SHP77 treated with DMSO at 0.1 percent for 48 hours (cell line): ENCODE results near the gene TREML2.

Experiments used
- DNase-seq: peaks from one replicate; lab custom pipeline; 2025; lab: John Stamatoyannopoulos, UW

The TREML2 gene

DNA sequence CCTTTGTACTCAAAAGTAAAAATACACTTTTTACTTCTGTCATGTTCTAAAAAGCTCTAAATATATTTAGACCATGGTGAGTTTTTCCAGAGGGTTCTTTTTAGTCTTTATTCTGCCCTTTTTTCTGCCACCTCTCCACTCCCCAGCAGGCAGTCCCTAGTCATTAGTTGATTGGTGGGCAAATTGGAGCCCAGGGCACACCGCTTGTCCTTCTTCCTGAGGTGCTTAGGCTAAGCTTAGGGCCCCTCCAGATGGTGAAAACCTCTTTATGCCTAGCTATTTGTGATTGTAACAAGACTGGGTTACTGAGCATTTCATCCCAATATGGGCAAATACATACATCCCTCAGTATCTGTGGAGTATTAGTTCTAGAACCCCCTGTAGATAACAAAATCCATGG is 53.0 kb downstream of the TREML2 start:
- DNase-seq: no peak
